ENCODE data around the gene GORASP2.

Gene GORASP2

DNA sequence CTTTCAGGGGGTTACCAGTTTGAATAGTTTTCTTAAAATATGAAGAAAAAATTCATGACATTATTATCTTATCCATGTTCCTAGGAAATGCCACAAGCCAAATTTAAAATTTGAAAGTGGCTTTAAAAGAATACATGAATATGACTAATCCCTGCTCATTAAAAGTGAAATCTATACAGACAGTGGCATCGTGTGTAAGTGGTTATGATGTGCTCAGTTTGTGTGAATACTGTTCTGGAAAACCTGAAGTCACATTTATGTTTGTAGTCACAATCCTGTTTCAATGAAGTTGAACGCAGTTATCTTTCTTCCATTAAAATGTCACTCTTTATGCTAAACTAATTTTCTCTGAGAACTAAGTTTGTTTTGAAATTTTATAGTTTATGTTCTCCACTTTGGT is 75.8 kb downstream of the GORASP2 start:
- DNase-seq (ENCODE audit: low read depth) = no peak
- TF ChIP-seq, protein P1, sequence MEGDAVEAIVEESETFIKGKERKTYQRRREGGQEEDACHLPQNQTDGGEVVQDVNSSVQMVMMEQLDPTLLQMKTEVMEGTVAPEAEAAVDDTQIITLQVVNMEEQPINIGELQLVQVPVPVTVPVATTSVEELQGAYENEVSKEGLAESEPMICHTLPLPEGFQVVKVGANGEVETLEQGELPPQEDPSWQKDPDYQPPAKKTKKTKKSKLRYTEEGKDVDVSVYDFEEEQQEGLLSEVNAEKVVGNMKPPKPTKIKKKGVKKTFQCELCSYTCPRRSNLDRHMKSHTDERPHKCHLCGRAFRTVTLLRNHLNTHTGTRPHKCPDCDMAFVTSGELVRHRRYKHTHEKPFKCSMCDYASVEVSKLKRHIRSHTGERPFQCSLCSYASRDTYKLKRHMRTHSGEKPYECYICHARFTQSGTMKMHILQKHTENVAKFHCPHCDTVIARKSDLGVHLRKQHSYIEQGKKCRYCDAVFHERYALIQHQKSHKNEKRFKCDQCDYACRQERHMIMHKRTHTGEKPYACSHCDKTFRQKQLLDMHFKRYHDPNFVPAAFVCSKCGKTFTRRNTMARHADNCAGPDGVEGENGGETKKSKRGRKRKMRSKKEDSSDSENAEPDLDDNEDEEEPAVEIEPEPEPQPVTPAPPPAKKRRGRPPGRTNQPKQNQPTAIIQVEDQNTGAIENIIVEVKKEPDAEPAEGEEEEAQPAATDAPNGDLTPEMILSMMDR (IDR thresholded peaks at IDR 0.05; ENCODE audit: low read depth, low read length, missing control alignments) = no peak
- in situ Hi-C loops (cut with HindIII; ENCODE audit: low sequenced_read_pairs) = no loop called here
- H3K4me3 ChIP-seq (ENCODE audit: low read depth, low read length) = no peak overlapping the region

DNA sequence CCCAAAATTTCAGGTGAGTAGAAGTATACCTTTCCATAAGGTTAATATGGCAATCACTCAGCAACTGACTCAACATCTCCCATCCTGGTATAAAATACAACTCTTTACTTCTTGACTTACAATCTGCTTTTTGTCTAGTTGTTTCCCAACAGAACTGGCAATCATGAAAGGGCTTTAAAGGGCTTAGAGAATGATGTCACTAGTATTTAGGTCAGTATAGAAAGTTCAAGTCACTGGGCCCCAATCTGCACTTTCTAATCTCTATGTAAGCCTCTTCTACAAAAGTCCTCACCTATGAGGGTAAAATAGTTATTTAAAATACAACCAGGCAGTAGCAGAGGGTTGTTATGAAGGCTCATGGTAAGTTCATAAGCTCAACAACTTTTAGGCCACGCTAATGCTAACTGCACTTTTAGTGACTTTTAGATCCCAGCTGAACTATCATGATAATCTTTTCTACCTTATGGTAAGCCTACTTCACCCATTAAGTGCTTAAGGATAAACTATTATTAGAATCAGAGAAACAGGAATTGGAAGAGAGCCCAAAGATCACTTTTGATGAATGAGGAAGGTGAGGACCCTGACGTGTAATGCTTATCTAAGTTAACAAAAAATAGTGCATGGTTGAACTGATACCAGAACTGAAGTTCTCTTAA is 79.6 kb downstream of the GORASP2 start:
- in situ Hi-C loops (cut with HindIII; ENCODE audit: low sequenced_read_pairs) = no loop called here
- no peak for DNase-seq (ENCODE audit: low read depth)
- TF ChIP-seq, protein P1 (IDR thresholded peaks at IDR 0.05; ENCODE audit: low read depth, low read length, missing control alignments) = no peak
- no peak overlapping the region for H3K4me3 ChIP-seq (ENCODE audit: low read depth, low read length)

DNA sequence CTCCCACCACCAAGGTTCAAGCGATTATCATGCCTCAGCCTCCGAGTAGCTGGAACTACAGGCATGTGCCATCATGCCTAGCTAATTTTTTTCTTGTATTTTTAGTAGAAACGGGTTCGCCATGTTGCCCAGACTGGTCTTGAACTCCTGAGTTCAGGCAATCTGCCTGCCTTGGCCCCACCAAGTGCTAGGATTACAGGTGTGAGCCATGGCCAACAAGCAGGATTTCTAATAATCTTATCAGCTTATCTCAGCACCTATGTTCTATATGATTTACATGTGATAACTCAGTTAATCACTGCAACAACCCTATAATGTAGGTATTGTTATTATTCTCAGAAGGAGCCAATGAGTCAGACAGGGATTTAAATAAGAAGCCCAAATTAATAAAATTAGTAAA is 80.3 kb downstream of the GORASP2 start:
- in situ Hi-C loops (cut with HindIII; ENCODE audit: low sequenced_read_pairs) = no loop called here
- H3K4me3 ChIP-seq (ENCODE audit: low read depth, low read length) = no peak overlapping the region
- TF ChIP-seq, protein P1 (IDR thresholded peaks at IDR 0.05; ENCODE audit: low read depth, low read length, missing control alignments) = no peak
- DNase-seq (ENCODE audit: low read depth) = no peak

DNA sequence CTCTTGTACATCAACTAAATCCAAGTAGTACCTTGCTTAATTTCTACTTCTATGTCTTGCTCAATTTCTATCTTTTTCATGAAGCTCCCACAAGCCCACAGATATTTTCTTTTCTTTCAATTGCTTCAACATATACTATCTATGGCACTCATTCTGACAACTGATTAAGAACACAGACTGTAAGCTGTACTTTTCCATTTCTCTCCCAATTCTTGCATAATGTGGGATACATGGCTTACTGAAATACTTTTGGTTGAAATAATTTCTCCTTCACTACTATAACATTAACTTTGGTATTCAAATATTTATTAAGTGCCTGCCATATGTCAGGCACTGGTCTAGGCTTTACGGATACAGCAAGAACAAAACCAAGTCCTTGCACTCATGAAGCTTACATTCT is 84.8 kb downstream of the GORASP2 start:
- in situ Hi-C loops (cut with HindIII; ENCODE audit: low sequenced_read_pairs) = no loop called here
- no peak overlapping the region for H3K4me3 ChIP-seq (ENCODE audit: low read depth, low read length)
- TF ChIP-seq, protein P1 (IDR thresholded peaks at IDR 0.05; ENCODE audit: low read depth, low read length, missing control alignments) = no peak
- DNase-seq (ENCODE audit: low read depth) = no peak

DNA sequence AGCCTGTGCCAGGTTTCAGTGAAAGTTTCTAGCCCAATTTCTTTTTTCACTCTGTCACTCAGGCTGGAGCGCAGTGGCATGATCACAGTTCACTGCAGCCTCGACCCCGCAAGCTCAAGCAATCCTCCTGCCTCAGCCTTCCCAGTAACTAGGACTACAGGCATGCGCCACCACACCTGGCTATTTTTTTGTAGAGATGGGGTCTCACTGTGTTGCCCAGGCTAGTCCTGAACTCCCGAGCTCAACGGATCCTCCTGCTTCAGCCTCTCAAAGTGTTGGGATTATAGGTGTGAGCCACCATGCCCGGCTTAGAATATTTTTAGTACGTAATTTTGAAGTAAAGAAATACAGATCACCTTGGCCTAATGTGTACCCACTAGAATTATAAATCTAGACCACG is 87.1 kb downstream of the GORASP2 start:
- no peak overlapping the region for H3K4me3 ChIP-seq (ENCODE audit: low read depth, low read length)
- no peak for DNase-seq (ENCODE audit: low read depth)
- TF ChIP-seq, protein P1 (IDR thresholded peaks at IDR 0.05; ENCODE audit: low read depth, low read length, missing control alignments) = no peak
- in situ Hi-C loops (cut with HindIII; ENCODE audit: low sequenced_read_pairs) = no loop called here

Data from astrocyte of the cerebellum (primary cell).